Right forelimb (tissue), 1 donor: ENCODE data around the gene STMN3.
"Not testable (repeated sequence)": the region's sequence is repeated elsewhere in the genome, so short reads cannot be mapped to it uniquely, and the experiment has no call there.

ENCODE experiments used
- DNase-seq: peaks from one replicate; pipeline ENCODE4 v3.0.0-alpha.2; 2018

Gene STMN3

DNA sequence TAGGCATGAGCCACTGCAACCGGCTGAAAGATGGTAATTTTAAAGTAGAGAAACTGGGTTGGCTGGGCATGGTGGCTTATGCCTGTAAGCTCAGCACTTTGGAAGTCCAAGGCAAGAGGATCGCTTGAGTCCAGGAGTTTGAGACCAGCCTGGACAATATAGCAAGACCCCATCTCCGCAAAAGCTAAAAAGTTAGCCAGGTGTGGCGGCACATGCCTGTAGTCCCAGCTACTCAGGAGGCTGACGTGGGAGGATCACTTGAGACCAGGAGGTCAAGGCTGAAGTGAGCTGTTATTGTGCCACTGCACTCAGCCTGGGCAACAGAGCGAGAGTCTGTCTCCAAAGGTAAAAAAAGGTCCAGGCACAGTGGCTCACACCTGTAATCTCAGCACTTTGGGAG is 22.3 kb downstream of the STMN3 start:
- DNase-seq = not testable (repeated sequence)

DNA sequence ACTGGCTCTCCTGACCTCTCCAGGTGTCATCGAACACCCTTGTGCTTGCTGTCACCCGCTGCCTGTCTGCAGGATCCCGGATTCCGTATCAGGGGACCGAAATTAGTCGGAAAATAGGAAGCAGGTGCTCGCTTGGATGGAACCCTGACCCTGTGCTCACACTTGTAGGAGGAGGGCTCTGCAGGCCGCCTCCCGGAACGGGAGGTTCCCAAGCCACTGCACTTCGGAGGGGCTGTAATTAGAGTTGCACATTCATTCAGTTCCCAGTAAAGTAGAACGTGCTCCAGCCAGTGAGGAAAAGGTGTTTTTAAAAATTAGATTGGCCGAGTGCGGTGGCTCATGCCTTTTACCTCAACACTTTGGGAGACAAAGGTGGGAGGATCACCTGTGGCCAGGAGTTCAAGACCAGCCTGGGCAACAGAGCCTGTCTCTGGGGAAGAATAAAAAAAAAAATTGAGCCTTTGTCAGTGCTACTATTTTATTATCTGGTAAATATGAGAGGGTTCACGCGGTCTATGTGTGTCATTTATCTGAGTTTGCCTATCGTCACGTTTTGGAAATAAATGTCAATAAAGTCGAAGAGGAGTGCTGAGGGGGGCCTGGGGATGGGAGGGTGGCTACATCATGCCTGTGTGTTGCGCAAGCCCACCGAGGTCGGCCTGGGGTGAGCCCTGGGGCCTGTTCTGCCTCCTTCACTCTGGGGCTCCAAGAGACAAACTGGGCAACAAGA is 24.8 kb downstream of the STMN3 start:
- peak; percentile 72 for DNase-seq

DNA sequence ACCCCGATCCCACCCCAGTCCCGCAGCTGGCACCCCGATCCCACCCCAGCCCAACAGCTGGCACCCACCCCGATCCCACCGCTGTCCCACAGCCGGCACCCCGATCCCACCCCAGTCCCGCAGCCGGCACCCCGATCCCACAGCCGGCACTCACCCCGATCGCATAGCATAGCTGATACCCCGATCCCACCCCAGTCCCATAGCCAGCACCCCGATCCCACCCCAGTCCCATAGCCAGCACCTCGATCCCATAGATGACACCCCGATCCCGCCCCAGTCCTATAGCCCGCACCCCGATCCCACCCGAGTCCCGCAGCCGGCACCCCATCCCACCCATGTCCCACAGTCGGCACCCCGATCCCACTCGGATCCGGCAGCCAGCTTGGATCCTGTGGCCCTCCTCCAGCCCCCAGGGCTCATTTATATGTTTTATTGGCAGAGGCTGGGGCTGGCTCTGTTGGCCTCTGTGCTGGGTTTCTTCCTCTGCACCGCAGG is 25.4 kb downstream of the STMN3 start:
- DNase-seq = no peak

DNA sequence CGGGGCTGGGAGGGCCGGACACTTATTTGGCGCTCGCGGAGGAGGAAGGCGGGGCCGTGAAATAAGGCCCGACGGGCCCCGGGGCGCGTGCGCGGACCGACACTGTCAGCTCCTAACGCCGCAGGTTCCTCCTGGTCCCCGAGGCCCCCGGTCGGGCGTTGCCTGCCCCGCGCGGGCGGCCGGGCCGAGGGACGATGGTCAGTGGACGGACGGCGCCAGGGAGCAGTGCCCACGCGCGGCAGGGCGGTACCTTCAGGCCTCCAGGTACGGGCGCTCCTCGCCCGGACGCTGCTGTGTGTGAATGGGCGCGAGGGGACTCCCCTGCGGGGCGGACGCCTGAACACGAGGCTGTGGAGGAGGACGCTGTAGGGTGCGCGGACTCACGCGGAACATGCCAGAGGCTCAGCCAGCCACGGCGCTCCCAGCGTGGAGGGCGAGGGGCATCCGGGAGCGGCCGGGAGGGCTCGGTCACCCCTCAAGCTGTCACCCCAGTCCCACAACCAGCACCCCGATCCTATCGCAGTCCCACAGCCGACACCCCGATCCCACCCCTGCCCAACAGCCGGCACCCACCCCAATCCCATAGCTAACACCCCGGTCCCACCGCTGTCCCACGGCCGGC is 26.0 kb downstream of the STMN3 start:
- DNase-seq = peak; percentile 96

DNA sequence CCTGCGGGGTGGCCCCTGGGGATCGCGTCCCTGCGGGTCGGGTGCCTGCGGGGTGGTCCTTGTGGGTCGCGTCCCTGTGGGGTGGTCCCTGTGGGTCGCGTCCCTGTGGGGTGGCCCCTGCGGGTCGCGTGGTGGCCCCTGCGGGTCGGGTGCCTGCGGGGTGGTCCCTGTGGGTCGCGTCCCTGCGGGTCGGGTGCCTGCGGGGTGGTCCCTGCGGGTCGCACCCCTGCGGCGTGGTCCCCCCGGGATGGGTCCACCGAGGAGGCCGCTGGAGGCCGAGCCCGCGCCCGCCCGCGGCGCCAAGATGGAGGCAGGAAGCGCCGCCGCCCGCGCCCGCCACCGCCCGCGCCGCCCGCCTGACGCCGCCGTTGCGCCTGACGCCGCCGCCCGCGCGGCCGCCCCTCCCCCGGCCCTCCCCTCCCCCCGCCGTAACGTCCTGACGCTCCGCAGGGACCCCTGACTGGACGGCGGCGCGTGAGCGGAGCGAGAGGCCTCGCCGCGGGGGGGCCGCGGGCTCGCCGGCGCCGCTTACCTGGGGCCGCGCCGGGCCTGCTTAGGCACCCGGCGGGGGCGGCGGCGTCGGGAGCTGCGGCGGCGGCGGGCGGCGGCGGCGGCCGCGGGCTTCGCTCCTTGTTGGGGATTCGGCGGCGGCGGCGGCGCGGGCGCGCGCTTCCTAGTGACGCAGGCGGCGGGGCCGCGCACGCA is 26.6 kb downstream of the STMN3 start, which contains the start of gene GMEB2:
TSS of gene GMEB2 (minus strand) at position 678 of the 705 bp plus-strand sequence. CDS start 7,704 bp downstream, outside the sequence.
- DNase-seq = peak; percentile 92

DNA sequence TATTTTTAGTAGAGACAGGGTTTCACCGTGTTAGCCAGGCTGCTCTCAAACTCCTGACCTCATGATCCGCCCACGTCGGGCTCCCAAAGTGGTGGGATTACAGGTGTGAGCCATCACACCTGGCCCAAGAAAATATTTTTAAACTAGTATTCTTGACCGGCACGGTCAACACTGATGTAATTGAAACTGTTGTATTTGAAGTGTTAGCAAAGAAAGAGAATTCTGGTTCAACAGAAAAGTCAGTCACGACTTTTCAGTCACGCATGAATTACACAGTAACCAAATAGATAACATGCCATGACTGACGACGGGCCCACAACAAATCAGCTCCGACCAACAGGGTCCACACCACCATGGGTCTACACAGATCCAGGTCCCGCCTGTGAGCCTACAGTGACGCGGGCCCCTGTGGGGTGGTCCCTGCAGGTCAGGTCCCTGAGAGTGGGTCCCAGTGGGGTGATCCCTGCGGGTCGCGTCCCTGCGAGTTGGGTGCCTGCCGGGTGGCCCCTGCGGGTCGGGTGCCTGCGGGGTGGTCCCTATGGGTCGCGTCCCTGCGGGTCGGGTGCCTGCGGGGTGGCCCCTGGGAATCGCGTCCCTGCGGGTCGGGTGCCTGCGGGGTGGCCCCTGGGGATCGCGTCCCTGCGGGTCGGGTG is 27.3 kb downstream of the STMN3 start:
- peak; percentile 67 for DNase-seq

DNA sequence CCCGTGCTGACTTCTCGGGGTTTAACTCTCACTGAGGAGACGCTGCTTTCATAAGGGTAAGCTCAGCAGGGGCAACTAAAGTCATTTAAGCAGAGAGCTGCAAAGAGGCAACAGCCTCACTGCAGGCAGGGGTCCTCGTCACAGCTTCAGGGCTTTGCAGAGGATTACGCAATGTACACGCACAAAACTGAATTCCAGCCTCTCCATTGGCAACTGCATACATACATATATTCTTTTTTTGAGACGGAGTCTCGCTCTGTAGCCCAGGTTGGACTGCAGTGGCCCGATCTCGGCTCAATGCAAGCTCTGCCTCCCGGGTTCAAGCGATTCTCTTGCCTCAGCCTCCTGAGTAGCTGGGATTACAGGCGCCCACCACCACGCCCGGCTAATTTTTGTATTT is 28.7 kb downstream of the STMN3 start:
- no peak for DNase-seq

- DNase-seq = no peak
Measured at GRCh38 chr20:63622732-63623131, 30.5 kb downstream of the STMN3 start.

DNA sequence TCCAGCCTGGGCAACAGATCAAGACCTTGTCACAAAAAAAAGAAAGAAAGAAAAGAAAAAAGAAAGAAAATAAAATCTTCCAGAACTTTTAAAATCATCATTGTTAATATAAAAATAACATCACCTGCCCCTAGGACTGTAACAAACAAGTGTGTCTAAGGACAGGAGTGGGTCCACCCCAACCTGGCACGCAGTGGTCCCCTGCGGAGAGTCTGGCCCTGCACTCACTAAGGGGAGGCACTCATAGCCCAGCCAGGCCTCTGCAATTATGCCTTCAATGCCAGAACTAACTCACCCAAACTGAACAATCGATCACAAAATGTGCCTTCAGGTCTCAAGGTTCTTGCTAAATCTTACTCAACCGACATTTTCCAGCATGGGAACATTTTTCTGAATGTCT is 31.1 kb downstream of the STMN3 start:
- DNase-seq = no peak

GRCh38 chr20:63620991-63621390 is 32.2 kb downstream of the STMN3 start:
- DNase-seq = no peak

DNA sequence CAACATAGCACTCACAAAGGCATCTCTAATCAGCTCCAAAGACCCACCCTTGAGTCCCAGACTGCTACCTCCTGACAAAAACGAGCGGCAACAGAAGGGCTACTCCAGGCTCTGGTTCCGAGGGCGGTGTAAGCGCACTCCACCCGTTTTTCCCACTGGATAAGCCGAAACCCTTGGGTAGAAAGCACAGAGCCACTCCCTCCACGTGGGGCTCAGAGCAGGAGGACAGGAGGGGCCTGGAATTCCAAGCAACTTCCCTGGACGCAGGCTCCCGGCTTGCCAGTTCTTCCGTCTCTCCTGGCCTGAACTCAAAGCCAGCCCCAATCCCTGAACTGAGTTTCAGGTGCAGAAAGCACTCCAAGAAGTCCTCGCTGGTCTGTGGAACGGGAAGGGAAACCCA is 33.7 kb downstream of the STMN3 start:
- no peak for DNase-seq

DNA sequence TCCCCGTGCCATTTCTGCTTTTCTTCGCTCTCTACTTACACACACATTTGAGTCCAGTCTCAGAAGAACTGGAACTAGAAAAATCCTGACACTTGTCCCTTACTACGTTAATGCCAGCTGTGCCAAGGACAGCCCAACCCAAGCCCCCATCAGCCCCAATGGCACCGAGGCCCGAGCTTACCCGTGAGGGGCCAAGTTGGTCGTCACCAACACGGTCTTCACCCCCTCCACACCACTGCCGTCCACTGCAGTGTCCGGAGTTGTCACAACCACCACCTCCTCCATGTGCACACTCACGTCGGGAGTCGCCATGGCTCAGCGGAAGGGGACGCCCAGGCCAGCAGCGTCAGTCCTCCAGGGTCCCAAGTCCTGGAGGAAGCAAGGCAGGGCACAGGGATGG is 34.1 kb downstream of the STMN3 start:
- no peak for DNase-seq

DNA sequence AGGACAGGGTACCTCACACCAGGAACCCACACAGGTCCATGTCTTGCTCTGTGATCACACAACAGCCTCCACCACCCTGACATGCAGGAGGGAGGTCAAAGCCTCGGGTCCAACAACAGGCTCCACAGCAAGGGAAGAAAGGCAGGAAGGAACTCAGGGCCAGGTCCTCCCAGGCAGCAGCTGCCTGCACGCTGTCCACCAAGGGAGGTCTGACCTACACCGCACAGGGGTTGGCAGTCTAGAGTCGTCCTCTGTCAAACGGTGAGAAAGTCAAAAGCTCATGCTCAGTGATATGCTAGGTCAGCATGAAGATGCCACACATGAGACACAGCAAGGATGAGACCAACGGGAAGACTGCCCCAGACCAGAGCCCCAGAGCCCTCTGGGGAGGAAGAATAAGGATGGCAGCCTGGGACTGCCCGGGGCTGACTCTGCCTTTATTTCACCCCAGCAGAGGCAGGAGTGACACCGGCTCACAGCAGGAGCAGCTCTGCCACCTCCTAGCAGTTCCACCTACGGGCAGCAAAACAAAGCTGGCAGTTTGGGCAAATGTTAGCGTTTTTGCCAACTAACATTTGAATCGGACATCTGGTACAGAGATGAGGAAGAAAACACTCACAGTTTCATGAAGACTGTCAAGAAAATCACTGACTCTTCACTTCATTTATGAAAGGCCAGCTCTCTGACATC is 34.8 kb downstream of the STMN3 start:
- no peak for DNase-seq

GRCh38 chr20:63617876-63618265 is 35.4 kb downstream of the STMN3 start:
- DNase-seq = no peak

- no peak for DNase-seq
Measured at GRCh38 chr20:63617092-63617875, 35.9 kb downstream of the STMN3 start.

- not testable (repeated sequence) for DNase-seq
Measured at GRCh38 chr20:63613863-63614594, 39.2 kb downstream of the STMN3 start.

DNA sequence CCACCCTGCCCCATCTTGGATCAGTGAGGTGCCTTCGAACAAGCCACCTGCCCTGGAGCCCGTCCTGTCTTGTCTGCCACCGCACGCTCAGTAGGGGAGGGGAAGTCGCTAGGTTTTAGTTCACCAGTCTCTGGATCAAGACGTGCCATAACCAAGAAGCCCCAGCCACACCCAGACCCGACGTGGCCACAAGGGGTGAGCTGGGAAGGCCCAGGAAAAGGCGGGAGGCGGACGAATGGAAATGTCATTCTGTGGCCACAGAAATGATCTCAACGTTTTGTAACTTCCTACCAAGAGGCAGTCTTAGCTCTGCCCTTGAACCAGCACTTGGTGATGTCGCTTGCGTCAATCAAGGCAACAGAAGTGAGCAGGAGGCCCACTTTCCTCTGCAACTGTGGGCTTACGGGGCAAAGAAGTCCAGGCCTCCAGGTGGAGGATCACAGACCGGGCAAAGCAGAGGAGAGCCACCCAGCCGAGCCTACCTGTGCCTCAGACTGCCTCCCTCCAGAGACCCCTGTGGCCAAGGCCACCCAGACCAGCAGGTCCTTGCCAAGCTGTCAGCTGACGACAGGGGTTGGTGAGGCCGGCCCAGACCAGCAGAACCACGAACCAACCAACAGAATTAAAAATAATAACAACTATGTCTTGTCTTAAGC is 40.8 kb downstream of the STMN3 start:
- DNase-seq = no peak

DNA sequence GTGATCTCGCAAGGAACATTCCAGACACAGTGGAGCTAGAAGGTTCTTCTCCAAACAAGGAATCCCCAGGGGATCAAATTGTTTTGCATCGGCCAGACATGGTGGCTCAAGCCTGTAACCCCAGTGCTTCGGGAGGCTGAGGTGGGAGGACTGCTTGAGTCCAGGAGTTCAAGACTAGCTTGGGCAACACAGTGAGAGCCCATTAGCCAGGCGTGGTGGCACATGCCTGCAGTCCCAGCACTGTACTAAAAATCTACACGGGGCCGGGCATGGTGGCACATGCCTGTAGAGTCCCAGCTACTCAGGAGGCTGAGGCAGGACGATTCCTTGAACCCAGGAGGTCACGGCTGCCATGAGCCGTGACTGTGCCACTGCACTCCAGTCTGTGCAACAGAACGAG is 41.6 kb downstream of the STMN3 start:
- DNase-seq = no peak

GRCh38 chr20:63610581-63611435 is 42.4 kb downstream of the STMN3 start:
- no peak for DNase-seq

GRCh38 chr20:63606686-63607085 is 46.5 kb downstream of the STMN3 start:
- DNase-seq = no peak
